Suprapubic skin (tissue), 4 donors: ENCODE measurements around the gene DPYSL5.

Experiments
- CTCF ChIP-seq, 2 donors: fragments of 200-600 bp in 1 of 2; fragments of 450-650 bp in 1 of 2; sonication (generic) in 1 of 2; IDR thresholded peaks; one replicate each; pipeline ENCODE4 v1.5.1; 2016 to 2019; ENCODE audit warnings: antibody characterized with exemption in 2 of 2, mild to moderate bottlenecking in 1 of 2, moderate library complexity in 1 of 2
- EP300 ChIP-seq: sonication (generic); formaldehyde crosslinking; IDR thresholded peaks from one replicate; pipeline ENCODE4 v1.6.1; 2017; ENCODE audit warnings: antibody characterized with exemption
- POLR2A ChIP-seq, 2 donors: fragments of 450-650 bp; IDR thresholded peaks; one replicate each; pipeline ENCODE4 v1.6.1; 2017; ENCODE audit warnings: antibody characterized with exemption in 2 of 2, mild to moderate bottlenecking in 2 of 2, moderate library complexity in 2 of 2
- POLR2AphosphoS5 ChIP-seq, 3 donors: sonication (generic); formaldehyde crosslinking; IDR thresholded peaks; one replicate each; pipeline ENCODE4 v1.6.1; 2017; ENCODE audit warnings: antibody characterized with exemption in 3 of 3

- no peak for TF ChIP-seq CTCF (IDR thresholded peaks at IDR 0.05)
- no peak for TF ChIP-seq POLR2A (IDR thresholded peaks at IDR 0.05)
- no peak for TF ChIP-seq POLR2AphosphoS5 (IDR thresholded peaks at IDR 0.05)
- no peak for TF ChIP-seq EP300
These were observed 122.5 kb downstream of the DPYSL5 start, which contains the start of gene MAPRE3 for GRCh38 chr2:26970244-26970927.
